Measurements from ENCODE around the gene ISCU. TPM values are rescaled to one million over a fixed set of nuclear protein-coding genes. Genes with fewer than 3 reads are reported as not detected.
A peak's percentile ranks its signal among the peaks of the same experiment; 100 is the strongest.

ISCU gene
- total RNA-seq, 1 donor from 2014 or later = 103 TPM

DNA sequence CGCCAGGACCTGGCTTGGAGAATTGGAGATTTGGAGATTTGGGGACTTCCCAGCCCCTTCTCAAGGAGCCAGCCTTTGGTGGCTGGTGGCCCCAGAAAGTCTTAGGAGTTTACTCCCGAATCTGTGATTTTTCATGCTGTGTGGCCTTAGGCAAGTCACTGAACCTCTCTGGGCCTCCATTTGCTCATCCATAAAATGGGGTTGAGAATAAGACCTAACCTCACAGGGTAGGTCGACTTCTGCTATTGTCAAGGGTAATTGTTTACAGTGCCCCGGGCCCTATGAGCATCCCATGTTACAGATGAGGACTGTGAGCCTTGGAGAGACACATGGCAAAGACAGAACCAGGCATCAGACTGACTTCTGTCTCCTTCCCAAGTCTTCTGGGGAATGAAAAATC lies 51.6 kb downstream of the ISCU start:
- peaks cover 1% of the 10 kb centered on the region for H3K36me3 Mint-ChIP-seq (ENCODE audit: unreplicated experiment)
- TF ChIP-seq, protein P1, sequence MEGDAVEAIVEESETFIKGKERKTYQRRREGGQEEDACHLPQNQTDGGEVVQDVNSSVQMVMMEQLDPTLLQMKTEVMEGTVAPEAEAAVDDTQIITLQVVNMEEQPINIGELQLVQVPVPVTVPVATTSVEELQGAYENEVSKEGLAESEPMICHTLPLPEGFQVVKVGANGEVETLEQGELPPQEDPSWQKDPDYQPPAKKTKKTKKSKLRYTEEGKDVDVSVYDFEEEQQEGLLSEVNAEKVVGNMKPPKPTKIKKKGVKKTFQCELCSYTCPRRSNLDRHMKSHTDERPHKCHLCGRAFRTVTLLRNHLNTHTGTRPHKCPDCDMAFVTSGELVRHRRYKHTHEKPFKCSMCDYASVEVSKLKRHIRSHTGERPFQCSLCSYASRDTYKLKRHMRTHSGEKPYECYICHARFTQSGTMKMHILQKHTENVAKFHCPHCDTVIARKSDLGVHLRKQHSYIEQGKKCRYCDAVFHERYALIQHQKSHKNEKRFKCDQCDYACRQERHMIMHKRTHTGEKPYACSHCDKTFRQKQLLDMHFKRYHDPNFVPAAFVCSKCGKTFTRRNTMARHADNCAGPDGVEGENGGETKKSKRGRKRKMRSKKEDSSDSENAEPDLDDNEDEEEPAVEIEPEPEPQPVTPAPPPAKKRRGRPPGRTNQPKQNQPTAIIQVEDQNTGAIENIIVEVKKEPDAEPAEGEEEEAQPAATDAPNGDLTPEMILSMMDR (IDR thresholded peaks at IDR 0.05) = no peak
- no peaks in the 10 kb centered on the region for H3K27me3 Mint-ChIP-seq (ENCODE audit: unreplicated experiment)
- no peak for DNase-seq (ENCODE audit: extremely low spot score, unreplicated experiment)
- peaks cover 56% of the 10 kb centered on the region for H3K4me1 Mint-ChIP-seq (ENCODE audit: unreplicated experiment)
- no peak overlapping the region for H3K27ac Mint-ChIP-seq (ENCODE audit: unreplicated experiment)
- H3K4me3 Mint-ChIP-seq (ENCODE audit: unreplicated experiment) = no peak overlapping the region
- no peaks in the 10 kb centered on the region for H3K9me3 Mint-ChIP-seq (ENCODE audit: unreplicated experiment)

DNA sequence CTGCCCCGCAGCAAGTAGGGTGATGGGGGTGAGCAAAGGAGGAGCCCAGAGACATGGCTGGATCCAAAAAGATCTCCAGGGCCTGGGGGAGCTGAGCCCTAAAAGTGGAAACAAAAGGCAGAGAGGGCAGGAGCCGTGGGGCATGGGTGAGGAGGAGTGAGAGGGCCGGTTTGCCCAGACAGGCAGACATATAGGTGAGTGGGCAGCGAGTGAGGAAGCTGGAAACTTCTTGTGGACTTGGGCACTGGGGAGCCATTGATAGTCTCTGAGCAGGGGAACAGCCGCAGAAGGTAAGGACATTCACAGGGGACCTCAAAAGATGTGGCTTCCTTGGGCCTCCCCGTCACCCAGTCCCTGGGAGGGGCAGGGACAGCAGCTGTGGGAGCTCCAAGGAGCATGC lies 52.2 kb downstream of the ISCU start:
- Mint-ChIP-seq H3K9me3 (ENCODE audit: unreplicated experiment) (no peaks in the 10 kb centered on the region), H3K36me3 (ENCODE audit: unreplicated experiment) (peaks cover 1% of the 10 kb centered on the region), H3K27ac (ENCODE audit: unreplicated experiment) (no peak overlapping the region), H3K27me3 (ENCODE audit: unreplicated experiment) (no peaks in the 10 kb centered on the region), H3K4me1 (ENCODE audit: unreplicated experiment) (peaks cover 50% of the 10 kb centered on the region), H3K4me3 (ENCODE audit: unreplicated experiment) (no peak overlapping the region)
- TF ChIP-seq, protein P1 (IDR thresholded peaks at IDR 0.05) = no peak
- DNase-seq (ENCODE audit: extremely low spot score, unreplicated experiment) = no peak

DNA sequence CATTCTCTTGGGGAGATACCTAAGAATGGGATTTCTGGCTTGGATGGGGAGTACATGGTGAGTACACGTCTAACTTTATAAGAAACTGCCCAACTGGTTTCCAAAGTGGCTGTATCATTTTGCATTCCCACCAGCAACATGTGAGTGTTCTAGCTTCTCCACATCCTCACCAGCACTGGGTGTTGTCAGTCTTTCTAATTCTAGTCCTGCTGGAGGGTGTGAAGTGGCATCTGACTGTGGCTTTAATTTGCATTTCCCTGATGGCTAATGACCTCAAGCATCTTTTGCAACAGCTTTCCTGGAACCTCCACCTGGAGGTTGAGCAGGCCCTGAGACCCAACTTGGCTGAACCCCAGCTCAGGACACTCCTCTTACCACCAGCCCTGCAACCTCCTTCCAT lies 53.5 kb downstream of the ISCU start:
- no peak for DNase-seq (ENCODE audit: extremely low spot score, unreplicated experiment)
- no peaks in the 10 kb centered on the region for H3K9me3 Mint-ChIP-seq (ENCODE audit: unreplicated experiment)
- H3K4me1 Mint-ChIP-seq (ENCODE audit: unreplicated experiment) = peaks cover 39% of the 10 kb centered on the region
- H3K27me3 Mint-ChIP-seq (ENCODE audit: unreplicated experiment) = no peaks in the 10 kb centered on the region
- no peak overlapping the region for H3K27ac Mint-ChIP-seq (ENCODE audit: unreplicated experiment)
- TF ChIP-seq, protein P1 (IDR thresholded peaks at IDR 0.05) = no peak
- peaks cover 1% of the 10 kb centered on the region for H3K36me3 Mint-ChIP-seq (ENCODE audit: unreplicated experiment)
- no peak overlapping the region for H3K4me3 Mint-ChIP-seq (ENCODE audit: unreplicated experiment)

DNA sequence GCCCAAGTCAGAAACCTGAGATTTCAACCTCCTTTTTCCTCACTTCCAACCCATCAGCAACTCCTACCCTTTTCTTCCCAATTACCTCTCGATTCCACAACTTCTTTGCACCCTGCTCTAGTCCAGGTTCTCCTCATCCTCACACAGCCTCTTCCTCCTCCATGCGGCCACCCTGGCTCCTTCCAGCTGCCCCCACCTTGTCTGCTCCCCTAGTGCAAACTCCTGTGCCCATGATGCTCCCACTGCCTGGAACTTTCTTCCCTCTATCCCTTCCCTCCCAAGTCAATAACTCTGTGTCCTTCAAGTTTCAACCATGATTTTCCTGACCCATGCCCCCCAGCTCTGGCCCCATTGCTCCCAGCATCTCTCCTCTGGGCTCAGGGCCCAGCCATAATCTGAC lies 54.0 kb downstream of the ISCU start:
- Mint-ChIP-seq H3K27ac (ENCODE audit: unreplicated experiment) (peak overlapping the region; percentile 41), H3K36me3 (ENCODE audit: unreplicated experiment) (peaks cover 1% of the 10 kb centered on the region), H3K27me3 (ENCODE audit: unreplicated experiment) (no peaks in the 10 kb centered on the region), H3K4me3 (ENCODE audit: unreplicated experiment) (no peak overlapping the region), H3K4me1 (ENCODE audit: unreplicated experiment) (peaks cover 34% of the 10 kb centered on the region), H3K9me3 (ENCODE audit: unreplicated experiment) (no peaks in the 10 kb centered on the region)
- no peak for DNase-seq (ENCODE audit: extremely low spot score, unreplicated experiment)
- TF ChIP-seq, protein P1 (IDR thresholded peaks at IDR 0.05) = no peak

DNA sequence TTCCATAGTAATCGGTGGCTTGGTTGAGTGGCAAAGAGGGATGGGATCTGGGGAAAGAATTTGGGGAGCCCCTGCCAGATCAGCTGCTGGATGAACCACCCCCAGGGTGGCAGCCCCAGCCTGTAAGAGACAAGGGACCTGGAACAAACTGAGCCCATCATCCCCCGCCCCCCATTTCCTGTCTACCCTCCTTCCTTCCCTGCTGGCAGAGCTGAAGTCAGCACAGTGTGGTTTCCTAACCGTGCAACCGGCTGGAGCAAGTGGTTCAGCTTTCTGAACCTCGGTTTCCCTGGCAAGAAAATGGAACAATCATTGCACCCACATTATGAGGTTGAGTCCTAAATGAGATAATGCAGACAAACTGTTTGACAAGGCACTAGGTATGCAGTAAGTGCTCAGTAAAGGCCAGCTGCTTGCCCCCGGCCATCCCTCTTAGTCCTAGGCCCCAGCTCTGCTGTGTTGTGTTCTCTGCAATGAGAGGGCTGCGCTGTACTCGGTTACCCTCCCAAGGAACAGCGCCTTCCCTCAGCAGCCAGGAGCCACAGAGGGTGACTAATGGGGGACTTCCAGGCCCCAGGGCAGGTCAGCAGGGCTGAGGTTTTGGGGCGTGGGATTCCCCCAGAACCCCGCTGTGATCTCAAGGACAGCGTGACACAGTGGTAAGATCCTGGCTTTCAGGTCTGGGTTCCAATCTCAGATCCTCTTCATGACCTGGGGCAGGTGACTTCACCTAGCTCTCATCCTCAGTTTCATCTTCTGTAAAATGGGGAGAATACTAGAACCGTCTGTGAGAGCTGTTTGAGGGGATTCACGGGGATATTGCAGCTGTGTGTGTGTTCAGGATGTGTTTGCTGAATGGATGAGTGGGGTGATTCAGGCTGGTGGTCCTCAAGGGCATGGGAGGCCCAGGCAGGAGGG lies 54.8 kb downstream of the ISCU start:
- no peak overlapping the region for H3K4me3 Mint-ChIP-seq (ENCODE audit: unreplicated experiment)
- no peak for DNase-seq (ENCODE audit: extremely low spot score, unreplicated experiment)
- TF ChIP-seq, protein P1 (IDR thresholded peaks at IDR 0.05) = no peak

More for the DNA sequence above, 54.8 kb downstream of the ISCU start:
- Mint-ChIP-seq H3K9me3 (ENCODE audit: unreplicated experiment) (no peaks in the 10 kb centered on the region), H3K4me1 (ENCODE audit: unreplicated experiment) (peaks cover 27% of the 10 kb centered on the region), H3K36me3 (ENCODE audit: unreplicated experiment) (peaks cover 1% of the 10 kb centered on the region), H3K27me3 (ENCODE audit: unreplicated experiment) (no peaks in the 10 kb centered on the region), H3K27ac (ENCODE audit: unreplicated experiment) (peak overlapping the region; percentile 41)

Data from osteocyte (in vitro differentiated cells).